MM.1S (cell line): Measurements from ENCODE around the gene DIPK2B.

Experiments
- DNase-seq: peaks from one replicate; pipeline ENCODE4 v3.0.0-alpha.2; 2015
- H2AFZ ChIP-seq: fragments of 300-600 bp; sonication (generic); 2 replicates; pipeline ENCODE4 v1.6.0; 2016; ENCODE audit warnings: antibody characterized with exemption, low read length
- H3F3A ChIP-seq: fragments of 300-600 bp; sonication (generic); 2 replicates; pipeline ENCODE4 v1.6.1; 2016; ENCODE audit warnings: mild to moderate bottlenecking, antibody characterized with exemption, low read length, moderate library complexity, mixed read lengths; ENCODE audit not compliant: insufficient read depth
- H3K27ac ChIP-seq: fragments of 300-600 bp; sonication (generic); 2 replicates; pipeline ENCODE4 v1.5.1; 2016; ENCODE audit warnings: mild to moderate bottlenecking, low read length
- H3K27me3 ChIP-seq: fragments of 300-600 bp; sonication (generic); replicated peaks from 2 replicates; pipeline ENCODE4 v1.6.0; 2016; ENCODE audit warnings: low read length; ENCODE audit not compliant: insufficient read depth
- H3K36me3 ChIP-seq: fragments of 300-600 bp; sonication (generic); replicated peaks from 2 replicates; pipeline ENCODE4 v1.6.1; 2016; ENCODE audit warnings: mild to moderate bottlenecking, low read length, mixed read lengths; ENCODE audit not compliant: insufficient read depth
- H3K4me1 ChIP-seq: fragments of 300-600 bp; sonication (generic); 2 replicates; pipeline ENCODE4 v1.6.1; 2016; ENCODE audit warnings: low read length, mixed read lengths
- H3K4me2 ChIP-seq: fragments of 300-600 bp; sonication (generic); 2 replicates; pipeline ENCODE4 v1.6.0; 2016; ENCODE audit warnings: low read depth, low read length
- H3K4me3 ChIP-seq: fragments of 300-600 bp; sonication (generic); 2 replicates; pipeline ENCODE4 v1.5.1; 2016; ENCODE audit warnings: low read length, mixed read lengths
- H3K79me2 ChIP-seq: fragments of 300-600 bp; sonication (generic); 2 replicates; pipeline ENCODE4 v1.6.1; 2016; ENCODE audit warnings: mixed run types, low read length, mixed read lengths
- H3K9ac ChIP-seq: fragments of 300-600 bp; sonication (generic); 2 replicates; pipeline ENCODE4 v1.6.1; 2016; ENCODE audit warnings: low read length, mixed read lengths
- H3K9me2 ChIP-seq: fragments of 300-600 bp; sonication (generic); replicated peaks from 2 replicates; pipeline ENCODE4 v1.6.1; 2016; ENCODE audit warnings: mild to moderate bottlenecking, low read length, mixed read lengths; ENCODE audit not compliant: insufficient read depth
- H3K9me3 ChIP-seq: fragments of 300-600 bp; sonication (generic); replicated peaks from 2 replicates; pipeline ENCODE4 v1.6.1; 2016; ENCODE audit warnings: mild to moderate bottlenecking, low read length, mixed read lengths; ENCODE audit not compliant: insufficient read depth
- H4K20me1 ChIP-seq: fragments of 300-600 bp; sonication (generic); 2 replicates; pipeline ENCODE4 v1.6.1; 2016; ENCODE audit warnings: mild to moderate bottlenecking, low read length, moderate library complexity, mixed read lengths; ENCODE audit not compliant: insufficient read depth
- CTCF ChIP-seq: fragments of 300-600 bp; sonication (generic); IDR thresholded peaks from 2 replicates; pipeline ENCODE4 v1.5.1; 2016; ENCODE audit warnings: antibody characterized with exemption, low read length, mixed read lengths
- EZH2 ChIP-seq: fragments of 300-600 bp; sonication (generic); optimal IDR thresholded peaks from 2 replicates; pipeline ENCODE3; 2017; ENCODE audit warnings: low read depth, mild to moderate bottlenecking, antibody characterized with exemption, low read length, mixed read lengths
- EZH2phosphoT487 ChIP-seq: fragments of 300-600 bp; sonication (generic); IDR thresholded peaks from 2 replicates; pipeline ENCODE4 v1.6.1; 2018; ENCODE audit warnings: antibody characterized with exemption, low read length

DIPK2B gene

GRCh38 chrX:45191820-45192409, 8.8 kb downstream of the DIPK2B start:
- Histone ChIP-seq H3K4me1 (no peaks in the 10 kb centered on the region), H3K36me3 (no peaks in the 10 kb centered on the region), H3K4me3 (no peak overlapping the region), H3K79me2 (no peaks in the 10 kb centered on the region), H3K9ac (no peak overlapping the region), H3K4me2 (no peak overlapping the region), H3K9me2 (no peaks in the 10 kb centered on the region), H3K9me3 (no peaks in the 10 kb centered on the region), H4K20me1 (no peaks in the 10 kb centered on the region), H2AFZ (no peak overlapping the region), H3K27me3 (no peaks in the 10 kb centered on the region), H3K27ac (no peak overlapping the region), H3F3A (no peaks in the 10 kb centered on the region)
- no peak for TF ChIP-seq CTCF
- no peak for TF ChIP-seq EZH2phosphoT487
- DNase-seq = no peak

- H3K36me3 ChIP-seq = no peaks in the 10 kb centered on the region
- no peak overlapping the region for H3K4me2 ChIP-seq
- no peaks in the 10 kb centered on the region for H3K27me3 ChIP-seq
- H3K4me1 ChIP-seq = no peaks in the 10 kb centered on the region
- no peaks in the 10 kb centered on the region for H3K9me2 ChIP-seq
- no peak for DNase-seq
- no peaks in the 10 kb centered on the region for H3K9me3 ChIP-seq
- no peaks in the 10 kb centered on the region for H3K79me2 ChIP-seq
- H3F3A ChIP-seq = no peaks in the 10 kb centered on the region
- H2AFZ ChIP-seq = no peak overlapping the region
- TF ChIP-seq EZH2phosphoT487 (no peak), CTCF (no peak), EZH2 (no peak)
- H3K4me3 ChIP-seq = no peak overlapping the region
- no peaks in the 10 kb centered on the region for H4K20me1 ChIP-seq
- no peak overlapping the region for H3K27ac ChIP-seq
- no peak overlapping the region for H3K9ac ChIP-seq
Measured at GRCh38 chrX:45191383-45191782, 9.3 kb downstream of the DIPK2B start.

- Histone ChIP-seq H3K27me3 (no peaks in the 10 kb centered on the region), H3K36me3 (no peaks in the 10 kb centered on the region), H3K27ac (no peak overlapping the region), H3K9me3 (no peaks in the 10 kb centered on the region), H3K4me3 (peak overlapping the region; percentile 70; the same call in 1 of the 2 replicates), H2AFZ (peak overlapping the region; percentile 95), H3K79me2 (no peaks in the 10 kb centered on the region), H3K9ac (no peak overlapping the region), H3F3A (no peaks in the 10 kb centered on the region), H3K4me1 (no peaks in the 10 kb centered on the region), H3K4me2 (peak overlapping the region; percentile 76), H4K20me1 (no peaks in the 10 kb centered on the region), H3K9me2 (no peaks in the 10 kb centered on the region)
- no peak for DNase-seq
- TF ChIP-seq EZH2phosphoT487 (no peak), CTCF (no peak), EZH2 (no peak)
Measured at GRCh38 chrX:45187731-45188130, 12.9 kb downstream of the DIPK2B start.
